Urinary bladder (tissue), 4 donors: Measurements from ENCODE around the gene RIPPLY3. TPM values are rescaled to one million over a fixed set of nuclear protein-coding genes. Genes with fewer than 3 reads are reported as not detected.
"Not testable (repeated sequence)": the region's sequence is repeated elsewhere in the genome, so short reads cannot be mapped to it uniquely, and the experiment has no call there.

Experiments
- DNase-seq: peaks from one replicate; pipeline ENCODE4 v3.0.0-alpha.2; 2015; ENCODE audit errors: extremely low spot score
- H3K27ac ChIP-seq: one replicate; pipeline ENCODE4 v1.5.1; 2013; ENCODE audit warnings: low read depth, mild to moderate bottlenecking, moderate library complexity
- H3K36me3 ChIP-seq: one replicate; pipeline ENCODE4 v1.6.1; 2013; ENCODE audit warnings: mild to moderate bottlenecking, moderate library complexity; ENCODE audit not compliant: insufficient read depth
- H3K4me1 ChIP-seq: one replicate; pipeline ENCODE4 v1.6.1; 2013; ENCODE audit warnings: mild to moderate bottlenecking, moderate library complexity; ENCODE audit not compliant: insufficient read depth
- H3K4me3 ChIP-seq: one replicate; pipeline ENCODE4 v1.5.1; 2013; ENCODE audit warnings: low read depth, low read length
- WGBS: extraction: QIAGEN DNeasy Blood & Tissue Kit; methylation state at CpG from one replicate; pipeline ENCODE4 v1.1.7; 2013; 5-methylcytosine and 5-hydroxymethylcytosine counted together
- polyA plus RNA-seq: library from polyadenylated mRNA; stranded (reverse); fragments of 200-250 nt; gene quantifications from one replicate; pipeline ENCODE4 v1.2.3, GENCODE V29; 2013
- total RNA-seq: library from RNA; depleted of rRNA; stranded (reverse); fragments of >200 nt; gene quantifications from one replicate; pipeline ENCODE4 v1.2.3, GENCODE V29; 2014
- donor health status: healthy with polysubstance abuse.
- donor health status: healthy.

Gene RIPPLY3
- total and polyA plus RNA-seq, 2 donors, result 0.48 TPM; not detected in 1

DNA sequence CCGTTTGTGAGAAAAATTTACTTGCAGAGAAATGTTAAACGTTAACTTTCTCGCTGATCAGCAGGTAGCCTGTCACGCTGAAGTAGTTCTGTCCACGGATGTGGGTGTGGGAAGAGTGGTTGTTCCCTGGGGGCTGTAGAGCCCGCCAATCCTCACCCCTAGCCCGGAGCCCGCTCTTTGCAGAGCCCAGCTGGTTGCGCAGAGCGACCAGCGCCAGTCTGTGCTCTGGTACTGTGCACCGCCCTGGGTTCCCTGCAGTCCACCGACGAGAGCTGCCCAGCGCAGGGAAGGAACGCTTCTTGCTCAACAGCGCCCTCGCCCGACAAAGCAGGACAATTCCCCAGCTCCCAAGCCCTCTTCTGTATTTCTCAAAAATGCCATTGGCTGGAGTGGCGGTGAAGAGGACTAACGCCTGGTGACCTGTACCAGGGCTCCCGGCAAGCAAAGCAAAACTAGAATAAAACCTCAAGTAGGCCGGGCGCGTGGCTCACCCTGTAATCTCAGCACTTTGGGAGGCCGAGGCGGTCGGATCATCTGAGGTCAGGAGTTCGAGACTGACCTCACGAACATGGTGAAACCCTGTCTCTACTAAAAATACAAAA, 3.3 kb downstream of the RIPPLY3 start:
- Histone ChIP-seq H3K36me3 (no peaks in the 10 kb centered on the region), H3K4me1 (no peaks in the 10 kb centered on the region), H3K4me3 (peak overlapping the region; percentile 33), H3K27ac (no peak overlapping the region)
- WGBS, result 16% methylated on average over 30 of the region's 30 CpGs
- DNase-seq, result no peak

GRCh38 chr21:37017951-37018679, 11.6 kb downstream of the RIPPLY3 start:
- DNase-seq, result no peak
- Histone ChIP-seq H3K4me3 (no peak overlapping the region), H3K4me1 (no peaks in the 10 kb centered on the region), H3K27ac (no peak overlapping the region), H3K36me3 (no peaks in the 10 kb centered on the region)
- 79% methylated on average over 13 of the region's 13 CpGs for WGBS

- 34% methylated on average over 4 of the region's 4 CpGs for WGBS
- Histone ChIP-seq H3K4me1 (no peaks in the 10 kb centered on the region), H3K36me3 (no peaks in the 10 kb centered on the region), H3K27ac (no peak overlapping the region), H3K4me3 (no peak overlapping the region)
- DNase-seq, result no peak
Observed at GRCh38 chr21:37026499-37026898, 20.0 kb downstream of the RIPPLY3 start.

- Histone ChIP-seq H3K4me1 (no peaks in the 10 kb centered on the region), H3K4me3 (no peak overlapping the region), H3K36me3 (no peaks in the 10 kb centered on the region), H3K27ac (no peak overlapping the region)
- WGBS, result 84% methylated on average over 4 of the region's 4 CpGs
- no peak for DNase-seq
Observed at GRCh38 chr21:37028570-37028969, 22.1 kb downstream of the RIPPLY3 start.

DNA sequence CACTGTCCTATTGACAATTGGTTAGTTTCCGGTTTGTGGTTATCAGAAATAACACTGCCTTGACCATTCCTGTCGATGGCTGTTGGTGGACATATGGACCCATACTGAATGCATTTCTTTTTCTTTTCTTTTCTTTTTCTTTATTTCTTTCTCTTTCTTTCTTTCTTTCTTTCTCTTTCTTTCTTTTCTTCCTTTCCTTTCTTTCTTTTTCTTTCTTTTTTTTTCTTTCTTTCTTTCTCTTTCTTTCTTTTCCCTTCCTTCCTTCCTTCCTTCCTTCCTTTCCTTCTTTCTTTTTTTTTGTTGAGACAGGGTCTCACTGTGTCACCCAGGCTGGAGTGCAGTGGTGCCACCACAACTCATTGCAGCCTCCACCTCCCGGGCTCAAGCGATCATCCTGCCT, 24.4 kb downstream of the RIPPLY3 start:
- Histone ChIP-seq H3K4me3 (no peak overlapping the region), H3K36me3 (no peaks in the 10 kb centered on the region), H3K4me1 (no peaks in the 10 kb centered on the region), H3K27ac (no peak overlapping the region)
- no peak for DNase-seq
- WGBS, result 97% methylated on average over 4 of the region's 4 CpGs

GRCh38 chr21:37032293-37032692, 25.8 kb downstream of the RIPPLY3 start:
- Histone ChIP-seq H3K4me3 (no peak overlapping the region), H3K4me1 (no peaks in the 10 kb centered on the region), H3K27ac (no peak overlapping the region), H3K36me3 (no peaks in the 10 kb centered on the region)
- no peak for DNase-seq
- 77% methylated on average over 5 of the region's 5 CpGs for WGBS

GRCh38 chr21:37032877-37033471, 26.5 kb downstream of the RIPPLY3 start:
- Histone ChIP-seq H3K4me3 (no peak overlapping the region), H3K36me3 (no peaks in the 10 kb centered on the region), H3K27ac (no peak overlapping the region), H3K4me1 (no peaks in the 10 kb centered on the region)
- DNase-seq, result no peak
- 30% methylated on average over 4 of the region's 4 CpGs for WGBS

DNA sequence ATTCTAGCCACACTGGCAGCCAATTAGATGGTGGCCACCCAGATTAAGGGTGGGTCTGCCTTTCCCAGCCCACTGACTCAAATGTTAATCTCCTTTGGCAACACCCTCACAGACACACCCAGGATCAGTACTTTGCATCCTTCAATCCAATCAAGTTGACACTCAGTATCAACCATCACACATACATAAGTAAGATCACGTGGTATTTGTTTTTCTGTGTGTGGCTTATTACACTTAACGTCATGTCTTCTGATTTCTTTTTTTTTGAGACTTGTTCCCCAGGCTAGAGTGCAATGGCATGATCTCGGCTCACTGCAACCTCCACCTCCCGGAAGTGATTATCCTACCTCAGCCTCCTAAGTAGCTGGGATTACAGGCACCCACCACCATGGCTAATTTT, 27.9 kb downstream of the RIPPLY3 start:
- WGBS, result 88% methylated on average over 4 of the region's 4 CpGs
- not testable (repeated sequence) for H3K36me3 ChIP-seq, H3K4me3 ChIP-seq, H3K27ac ChIP-seq, DNase-seq, H3K4me1 ChIP-seq

DNA sequence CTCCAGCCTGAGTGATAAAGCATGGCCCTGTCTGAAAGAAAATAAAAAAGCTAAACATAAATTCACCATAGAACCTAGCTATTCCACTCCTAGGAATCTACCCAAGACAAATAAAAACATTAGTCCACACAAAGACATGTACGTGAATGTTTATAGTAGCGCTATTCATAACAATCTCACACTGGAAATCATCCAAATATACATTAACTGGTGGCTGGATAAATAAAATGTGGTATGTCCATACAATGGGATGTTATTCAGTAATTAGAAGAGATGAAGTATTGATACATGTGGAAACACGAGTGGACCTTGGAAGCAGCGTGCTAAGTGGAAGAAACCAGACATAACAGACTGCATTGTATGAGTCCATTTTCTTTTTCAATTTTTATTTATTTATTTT, 29.7 kb downstream of the RIPPLY3 start:
- Histone ChIP-seq H3K27ac (no peak overlapping the region), H3K36me3 (no peaks in the 10 kb centered on the region), H3K4me1 (no peaks in the 10 kb centered on the region), H3K4me3 (no peak overlapping the region)
- no peak for DNase-seq
- 86% methylated on average over 4 of the region's 4 CpGs for WGBS

- Histone ChIP-seq H3K27ac (no peak overlapping the region), H3K36me3 (no peaks in the 10 kb centered on the region), H3K4me1 (no peaks in the 10 kb centered on the region), H3K4me3 (no peak overlapping the region)
- WGBS, result 63% methylated on average over 9 of the region's 9 CpGs
- no peak for DNase-seq
Observed at GRCh38 chr21:37039411-37040075, 33.0 kb downstream of the RIPPLY3 start.

DNA sequence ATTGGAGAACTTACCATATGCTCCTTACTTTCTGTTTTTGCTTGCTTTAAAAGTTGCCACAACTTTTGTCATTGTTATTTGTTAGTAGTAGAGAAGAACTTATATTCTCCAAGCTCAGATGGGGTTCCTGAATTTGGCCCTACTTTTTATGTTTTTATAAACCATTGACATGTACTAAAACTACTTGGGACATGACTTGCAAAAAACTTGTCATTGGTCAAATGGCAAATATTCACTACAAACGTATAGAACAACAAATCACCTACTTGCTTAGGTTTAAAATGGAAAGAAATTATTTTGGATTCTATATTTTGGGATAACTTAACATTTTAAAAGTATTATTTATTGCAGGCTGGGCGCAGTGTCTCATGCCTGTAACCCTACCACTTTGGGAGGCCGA, 33.7 kb downstream of the RIPPLY3 start:
- Histone ChIP-seq H3K4me3 (no peak overlapping the region), H3K36me3 (no peaks in the 10 kb centered on the region), H3K4me1 (no peaks in the 10 kb centered on the region), H3K27ac (no peak overlapping the region)
- DNase-seq, result no peak
- 96% methylated on average over 3 of the region's 3 CpGs for WGBS

DNA sequence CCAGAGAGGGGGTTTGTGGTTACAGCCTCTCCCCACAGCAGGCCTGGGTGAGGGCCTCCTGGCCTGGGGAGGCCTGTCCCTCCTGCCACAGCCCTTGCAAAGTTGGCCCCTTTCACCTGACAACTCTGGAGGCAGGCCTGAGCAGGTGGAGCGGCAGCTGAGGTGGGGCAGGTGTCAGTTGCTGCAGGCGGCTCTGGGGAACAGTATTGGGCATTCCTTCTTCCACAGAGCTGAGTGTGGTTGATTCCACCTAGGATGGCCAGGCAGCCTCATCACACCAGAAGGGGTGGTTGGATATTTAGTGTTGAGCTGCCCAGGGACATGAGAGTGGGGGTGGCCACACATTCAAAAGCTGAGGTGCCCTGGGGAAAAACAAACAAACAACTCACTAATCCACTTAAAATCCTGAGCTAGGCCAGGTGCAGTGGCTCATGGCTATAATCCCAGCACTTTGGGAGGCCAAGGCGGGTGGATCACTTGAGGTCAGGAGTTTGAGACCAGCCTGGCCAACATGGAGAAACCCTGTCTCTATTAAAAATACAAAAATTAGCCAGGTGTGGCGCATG, 35.3 kb downstream of the RIPPLY3 start:
- H3K36me3 ChIP-seq, result no peaks in the 10 kb centered on the region
- WGBS, result 93% methylated on average over 4 of the region's 4 CpGs

GRCh38 chr21:37043818-37044217, 37.3 kb downstream of the RIPPLY3 start:
- Histone ChIP-seq H3K4me1 (no peaks in the 10 kb centered on the region), H3K4me3 (no peak overlapping the region), H3K27ac (no peak overlapping the region), H3K36me3 (no peaks in the 10 kb centered on the region)
- 88% methylated on average over 6 of the region's 6 CpGs for WGBS
- no peak for DNase-seq

More for the DNA sequence above, 35.3 kb downstream of the RIPPLY3 start:
- Histone ChIP-seq H3K27ac (no peak overlapping the region), H3K4me1 (no peaks in the 10 kb centered on the region), H3K4me3 (no peak overlapping the region)
- no peak for DNase-seq
